Keratinocyte (primary cell): ENCODE measurements around the gene DCP1A. TPM values are rescaled to one million over a fixed set of nuclear protein-coding genes. Genes with fewer than 3 reads are reported as not detected.

ENCODE experiments used
- DNase-seq: peaks from one replicate; pipeline ENCODE4 v3.0.0-alpha.2; 2011; ENCODE audit warnings: low read depth, missing footprints, low spot score
- FAIRE-seq: peaks from 2 replicates; lab custom pipeline; 2011; peaks lifted over from hg19 to GRCh38; lab: Jason Lieb, UNC
- H2AFZ ChIP-seq: 2 replicates; pipeline ENCODE4 v1.6.0; 2012; ENCODE audit warnings: low read length, control low read depth, inconsistent platforms; ENCODE audit not compliant: control insufficient read depth
- H3K27ac ChIP-seq: 2 replicates; pipeline ENCODE4 v1.5.1; 2011; ENCODE audit warnings: low read length; ENCODE audit not compliant: control insufficient read depth, insufficient read depth
- H3K27me3 ChIP-seq: 3 replicates; pipeline ENCODE4 v1.6.0; 2011; ENCODE audit warnings: low read length; ENCODE audit not compliant: control insufficient read depth, insufficient read depth; ENCODE audit errors: extremely low read depth
- H3K36me3 ChIP-seq, 2 experiments: 2 replicates in 1 of 2; 3 replicates in 1 of 2; pipeline ENCODE4 v1.5.1; 2011; ENCODE audit warnings: low read length in 2 of 2, mild to moderate bottlenecking in 1 of 2; ENCODE audit not compliant: control insufficient read depth in 2 of 2, insufficient read depth in 2 of 2; ENCODE audit errors: extremely low read depth in 1 of 2
- H3K4me1 ChIP-seq: 3 replicates; pipeline ENCODE4 v1.5.1; 2011; ENCODE audit warnings: low read length; ENCODE audit not compliant: control insufficient read depth, insufficient read depth; ENCODE audit errors: extremely low read depth
- H3K4me2 ChIP-seq: 3 replicates; pipeline ENCODE4 v1.6.0; 2011; ENCODE audit warnings: low read depth, low read length; ENCODE audit not compliant: control insufficient read depth, insufficient read depth; ENCODE audit errors: extremely low read depth
- H3K4me3 ChIP-seq, 3 experiments: fragments of 200-600 bp in 1 of 3; sonication (generic) in 1 of 3; 2 replicates in 2 of 3; 3 replicates in 1 of 3; pipeline ENCODE4 v1.5.1; 2011 to 2016; ENCODE audit warnings: low read length in 3 of 3, mild to moderate bottlenecking in 3 of 3, control low read depth in 2 of 3, inconsistent platforms in 1 of 3, low read depth in 1 of 3, mixed read lengths in 1 of 3, mixed run types in 1 of 3, moderate library complexity in 1 of 3; ENCODE audit not compliant: control insufficient read depth in 2 of 3, insufficient read depth in 2 of 3; ENCODE audit errors: extremely low read depth in 1 of 3
- H3K79me2 ChIP-seq: 2 replicates; pipeline ENCODE4 v1.6.0; 2012; ENCODE audit warnings: low read length; ENCODE audit not compliant: control insufficient read depth, insufficient read depth
- H3K9ac ChIP-seq: 3 replicates; pipeline ENCODE4 v1.6.0; 2011; ENCODE audit warnings: low read length; ENCODE audit not compliant: control insufficient read depth, insufficient read depth; ENCODE audit errors: extremely low read depth
- H3K9me1 ChIP-seq: 3 replicates; pipeline ENCODE4 v1.6.0; 2011; ENCODE audit warnings: low read length; ENCODE audit not compliant: control insufficient read depth, insufficient read depth; ENCODE audit errors: extremely low read depth
- H3K9me3 ChIP-seq: 2 replicates; pipeline ENCODE4 v1.5.1; 2012; ENCODE audit warnings: low read depth, low read length; ENCODE audit not compliant: control insufficient read depth
- H4K20me1 ChIP-seq: 3 replicates; pipeline ENCODE4 v1.6.0; 2011; ENCODE audit warnings: low read length; ENCODE audit not compliant: control insufficient read depth, insufficient read depth; ENCODE audit errors: extremely low read depth
- EZH2 ChIP-seq: IDR thresholded peaks from one replicate; pipeline ENCODE4 v1.6.1; 2012; ENCODE audit warnings: inconsistent platforms, mild to moderate bottlenecking, low read length, moderate library complexity
- dilution Hi-C: fragments of 300-500 bp; cut with MboI; formaldehyde crosslinking; loops from one replicate; pipeline ENCODE4 v1.7.0; 2020; ENCODE audit warnings: low sequenced_read_pairs; ENCODE audit not compliant: extremely low pct_ligation_motif_present
- polyA plus RNA-seq, 5 experiments: library from polyadenylated mRNA; depleted of rRNA in 3 of 5; stranded (reverse) in 3 of 5; stranded (forward) in 1 of 5; unstranded in 1 of 5; fragments of >200 nt; gene quantifications; 1 replicate in 1 of 5; 2 replicates in 3 of 5; 3 replicates in 1 of 5; pipeline versions ENCODE4 v1.2.1 to v1.2.3, GENCODE V29; 2011 to 2012; ENCODE audit warnings: missing spikeins in 2 of 5, low read depth in 1 of 5, low replicate concordance in 1 of 5
- TF ChIP-seq, protein P1 (sequence below), 3 experiments: IDR thresholded peaks in 1 of 3; conservative IDR thresholded peaks in 1 of 3; optimal IDR thresholded peaks in 1 of 3; 2 replicates in 2 of 3; 3 replicates in 1 of 3; pipeline versions ENCODE3 to v1.5.1; 2011; ENCODE audit warnings: low read length in 3 of 3, mild to moderate bottlenecking in 3 of 3, moderate library complexity in 2 of 3, control low read depth in 1 of 3, inconsistent platforms in 1 of 3; ENCODE audit not compliant: insufficient read depth in 2 of 3; ENCODE audit errors: extremely low read depth in 1 of 3

Gene DCP1A
- polyA plus RNA-seq, 1 donor (not counting 4 experiments of a cell fraction or from before 2014, with no cell fraction given) = 15.0 TPM

- peaks cover 27% of the 10 kb centered on the region for H3K4me1 ChIP-seq
- H3K9me3 ChIP-seq = no peaks in the 10 kb centered on the region
- DNase-seq (no peak), FAIRE-seq (no peak)
- no peaks in the 10 kb centered on the region for H4K20me1 ChIP-seq
- no peak overlapping the region for H3K4me3 ChIP-seq
- no peaks in the 10 kb centered on the region for H3K9me1 ChIP-seq
- no peak overlapping the region for H2AFZ ChIP-seq
- H3K27me3 ChIP-seq = no peaks in the 10 kb centered on the region
- no peak overlapping the region for H3K27ac ChIP-seq
- no peaks in the 10 kb centered on the region for H3K36me3 ChIP-seq
- TF ChIP-seq EZH2 = no peak
- TF ChIP-seq, protein P1, sequence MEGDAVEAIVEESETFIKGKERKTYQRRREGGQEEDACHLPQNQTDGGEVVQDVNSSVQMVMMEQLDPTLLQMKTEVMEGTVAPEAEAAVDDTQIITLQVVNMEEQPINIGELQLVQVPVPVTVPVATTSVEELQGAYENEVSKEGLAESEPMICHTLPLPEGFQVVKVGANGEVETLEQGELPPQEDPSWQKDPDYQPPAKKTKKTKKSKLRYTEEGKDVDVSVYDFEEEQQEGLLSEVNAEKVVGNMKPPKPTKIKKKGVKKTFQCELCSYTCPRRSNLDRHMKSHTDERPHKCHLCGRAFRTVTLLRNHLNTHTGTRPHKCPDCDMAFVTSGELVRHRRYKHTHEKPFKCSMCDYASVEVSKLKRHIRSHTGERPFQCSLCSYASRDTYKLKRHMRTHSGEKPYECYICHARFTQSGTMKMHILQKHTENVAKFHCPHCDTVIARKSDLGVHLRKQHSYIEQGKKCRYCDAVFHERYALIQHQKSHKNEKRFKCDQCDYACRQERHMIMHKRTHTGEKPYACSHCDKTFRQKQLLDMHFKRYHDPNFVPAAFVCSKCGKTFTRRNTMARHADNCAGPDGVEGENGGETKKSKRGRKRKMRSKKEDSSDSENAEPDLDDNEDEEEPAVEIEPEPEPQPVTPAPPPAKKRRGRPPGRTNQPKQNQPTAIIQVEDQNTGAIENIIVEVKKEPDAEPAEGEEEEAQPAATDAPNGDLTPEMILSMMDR (optimal IDR thresholded peaks at IDR 0.05 in 1 of 3, IDR thresholded peaks at IDR 0.05 in 1 of 3, conservative IDR thresholded peaks at IDR 0.05 in 1 of 3; ENCODE audit: extremely low read depth in 1 of 3, insufficient read depth in 2 of 3, low read length in 3 of 3) = no peak
- dilution Hi-C loops = no loop called here
- no peak overlapping the region for H3K9ac ChIP-seq
- no peak overlapping the region for H3K4me2 ChIP-seq
- no peaks in the 10 kb centered on the region for H3K79me2 ChIP-seq
Measured at GRCh38 chr3:53263907-53264306, 83.4 kb downstream of the DCP1A start.

DNA sequence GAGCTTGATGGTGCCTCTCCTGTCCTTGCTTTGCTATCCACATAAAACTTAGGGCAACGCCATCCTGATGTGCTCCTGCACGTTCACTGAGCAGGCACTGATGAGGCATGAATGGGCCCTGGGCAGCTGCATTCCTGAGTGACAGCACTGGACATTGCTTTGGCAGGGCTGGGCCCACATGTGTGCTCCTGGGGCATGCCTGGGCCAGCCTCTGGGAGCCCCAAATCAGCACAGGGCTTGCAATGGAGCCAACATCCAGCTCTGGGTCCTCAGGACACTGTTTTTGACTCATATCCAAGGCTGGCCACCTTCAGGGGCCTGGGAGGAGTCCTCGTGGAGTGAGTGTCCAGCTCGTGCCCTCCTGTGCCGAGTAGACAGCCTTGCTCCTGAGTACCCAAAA, 85.6 kb downstream of the DCP1A start:
- peak overlapping the region; percentile 71 for H2AFZ ChIP-seq

More for the DNA sequence above, 85.6 kb downstream of the DCP1A start:
- no peak overlapping the region for H3K9ac ChIP-seq
- peak overlapping the region; percentile 58 for H3K4me2 ChIP-seq
- no peaks in the 10 kb centered on the region for H4K20me1 ChIP-seq
- peak; percentile 79 for DNase-seq
- H3K9me1 ChIP-seq = no peaks in the 10 kb centered on the region
- FAIRE-seq = peak; percentile 80
- H3K79me2 ChIP-seq = no peaks in the 10 kb centered on the region
- peaks cover 16% of the 10 kb centered on the region for H3K4me1 ChIP-seq
- H3K27me3 ChIP-seq = no peaks in the 10 kb centered on the region
- no peak overlapping the region for H3K4me3 ChIP-seq
- dilution Hi-C loops = no loop called here
- peak overlapping the region; percentile 47 for H3K27ac ChIP-seq
- no peaks in the 10 kb centered on the region for H3K9me3 ChIP-seq
- no peaks in the 10 kb centered on the region for H3K36me3 ChIP-seq
- TF ChIP-seq, protein P1 (optimal IDR thresholded peaks at IDR 0.05 in 1 of 3, IDR thresholded peaks at IDR 0.05 in 1 of 3, conservative IDR thresholded peaks at IDR 0.05 in 1 of 3; ENCODE audit: extremely low read depth in 1 of 3, insufficient read depth in 2 of 3, low read length in 3 of 3) = no peak
- no peak for TF ChIP-seq EZH2
